Ectodermal cell (in vitro differentiated cells): ENCODE data around the gene JADE3. TPM values are rescaled to one million over a fixed set of nuclear protein-coding genes. Genes with fewer than 3 reads are reported as not detected.

Experiments
- H3K27ac ChIP-seq: 2 replicates; pipeline ENCODE4 v1.7.0; 2013; ENCODE audit warnings: mild to moderate bottlenecking, low read depth, low read length; ENCODE audit not compliant: insufficient read depth, poor library complexity, severe bottlenecking
- H3K27me3 ChIP-seq: 2 replicates; pipeline ENCODE4 v1.7.0; 2013; ENCODE audit warnings: mild to moderate bottlenecking, low read length; ENCODE audit not compliant: insufficient read depth, control insufficient read depth, poor library complexity, severe bottlenecking
- H3K36me3 ChIP-seq: one replicate; pipeline ENCODE4 v1.7.0; 2013; ENCODE audit warnings: low read length; ENCODE audit not compliant: control insufficient read depth, insufficient read depth
- H3K4me1 ChIP-seq: one replicate; pipeline ENCODE4 v1.7.0; 2013; ENCODE audit warnings: low read length; ENCODE audit not compliant: control insufficient read depth, insufficient read depth
- H3K4me3 ChIP-seq: 2 replicates; pipeline ENCODE4 v1.7.0; 2013; ENCODE audit warnings: low read depth, low read length, control low read depth; ENCODE audit not compliant: insufficient read depth
- H3K9me3 ChIP-seq: 2 replicates; pipeline ENCODE4 v1.7.0; 2013; ENCODE audit warnings: mild to moderate bottlenecking, low read length, moderate library complexity; ENCODE audit not compliant: control insufficient read depth
- WGBS, 2 experiments: methylation state at CpG; one replicate each; pipeline ENCODE4 v1.1.7; 2013; ENCODE audit warnings: missing lambda C conversion rate in 2 of 2; 5-methylcytosine and 5-hydroxymethylcytosine counted together
- polyA plus RNA-seq, 4 experiments: library from polyadenylated mRNA; stranded (reverse); fragments of 50-300 nt; gene quantifications; one replicate each; pipeline ENCODE4 v1.2.3, GENCODE V29; 2013

Gene JADE3
- polyA plus RNA-seq (2013, experiment 1 of 4): 20.0 TPM
- polyA plus RNA-seq (2013, experiment 2 of 4): 20.8 TPM
- polyA plus RNA-seq (2013, experiment 3 of 4): 13.3 TPM
- 15.6 TPM for polyA plus RNA-seq (2013, experiment 4 of 4)

GRCh38 chrX:46912098-46912602 is at the start of gene JADE3:
TSS of gene JADE3 (plus strand) at chrX:46912421. CDS start at chrX:46984895, 72,474 bp downstream.
- Histone ChIP-seq H3K4me3 (peak within 1 kb of the TSS; percentile 70), H3K27me3 (no peaks in the 10 kb centered on the region), H3K9me3 (no peaks in the 10 kb centered on the region), H3K27ac (peak within 1 kb of the TSS; percentile 67), H3K4me1 (no peaks in the 10 kb centered on the region), H3K36me3 (no peaks in the 10 kb centered on the region)
- 0% methylated on average over 56 of the region's 64 CpGs for WGBS, 2 experiments

- no peak overlapping the region for H3K4me3 ChIP-seq
- H3K27ac ChIP-seq: no peak overlapping the region
- no peaks in the 10 kb centered on the region for H3K9me3 ChIP-seq
- WGBS, 2 experiments: 100% methylated on average over 2 of the region's 2 CpGs
- H3K4me1 ChIP-seq: no peaks in the 10 kb centered on the region
- no peaks in the 10 kb centered on the region for H3K36me3 ChIP-seq
- no peaks in the 10 kb centered on the region for H3K27me3 ChIP-seq
Observed at GRCh38 chrX:46863072-46863471, 49.1 kb upstream of the JADE3 start.

GRCh38 chrX:46864606-46865005 is 47.6 kb upstream of the JADE3 start:
- no peaks in the 10 kb centered on the region for H3K36me3 ChIP-seq
- H3K9me3 ChIP-seq: no peaks in the 10 kb centered on the region
- no peaks in the 10 kb centered on the region for H3K27me3 ChIP-seq
- 86 to 100% methylated on average over 2 of the region's 2 CpGs for WGBS, 2 experiments
- no peak overlapping the region for H3K4me3 ChIP-seq
- no peak overlapping the region for H3K27ac ChIP-seq
- no peaks in the 10 kb centered on the region for H3K4me1 ChIP-seq

- no peak overlapping the region for H3K27ac ChIP-seq
- no peaks in the 10 kb centered on the region for H3K36me3 ChIP-seq
- no peak overlapping the region for H3K4me3 ChIP-seq
- H3K27me3 ChIP-seq: no peaks in the 10 kb centered on the region
- no peaks in the 10 kb centered on the region for H3K4me1 ChIP-seq
- WGBS, 2 experiments: 79 to 94% methylated on average over 2 to 4 of the region's 4 CpGs
- no peaks in the 10 kb centered on the region for H3K9me3 ChIP-seq
Observed at GRCh38 chrX:46865281-46865680, 46.9 kb upstream of the JADE3 start.

GRCh38 chrX:46866726-46867125 is 45.5 kb upstream of the JADE3 start:
- no peaks in the 10 kb centered on the region for H3K27me3 ChIP-seq
- H3K4me1 ChIP-seq: no peaks in the 10 kb centered on the region
- no peak overlapping the region for H3K27ac ChIP-seq
- no peaks in the 10 kb centered on the region for H3K36me3 ChIP-seq
- H3K4me3 ChIP-seq: no peak overlapping the region
- H3K9me3 ChIP-seq: no peaks in the 10 kb centered on the region

- no peaks in the 10 kb centered on the region for H3K27me3 ChIP-seq
- H3K27ac ChIP-seq: no peak overlapping the region
- no peaks in the 10 kb centered on the region for H3K9me3 ChIP-seq
- no peaks in the 10 kb centered on the region for H3K36me3 ChIP-seq
- 33 to 68% methylated on average over 1 to 2 of the region's 2 CpGs for WGBS, 2 experiments
- no peak overlapping the region for H3K4me3 ChIP-seq
- no peaks in the 10 kb centered on the region for H3K4me1 ChIP-seq
Observed at GRCh38 chrX:46873746-46874145, 38.5 kb upstream of the JADE3 start.

- Histone ChIP-seq H3K36me3 (no peaks in the 10 kb centered on the region), H3K9me3 (no peaks in the 10 kb centered on the region), H3K27me3 (no peaks in the 10 kb centered on the region), H3K4me3 (no peak overlapping the region), H3K27ac (no peak overlapping the region), H3K4me1 (no peaks in the 10 kb centered on the region)
Observed at GRCh38 chrX:46876901-46877300, 35.3 kb upstream of the JADE3 start.

- WGBS, 2 experiments: 0% methylated on average over 1 of the region's 1 CpG; no CpG with 5 or more reads in 1 of the 2 experiments
- no peaks in the 10 kb centered on the region for H3K27me3 ChIP-seq
- H3K4me1 ChIP-seq: no peaks in the 10 kb centered on the region
- H3K4me3 ChIP-seq: no peak overlapping the region
- no peak overlapping the region for H3K27ac ChIP-seq
- H3K9me3 ChIP-seq: no peaks in the 10 kb centered on the region
- no peaks in the 10 kb centered on the region for H3K36me3 ChIP-seq
Observed at GRCh38 chrX:46882266-46882665, 30.0 kb upstream of the JADE3 start.

- Histone ChIP-seq H3K9me3 (no peaks in the 10 kb centered on the region), H3K36me3 (no peaks in the 10 kb centered on the region), H3K27ac (no peak overlapping the region), H3K4me1 (no peaks in the 10 kb centered on the region), H3K4me3 (no peak overlapping the region), H3K27me3 (no peaks in the 10 kb centered on the region)
- no CpG with 5 or more reads among the region's 3 CpGs for WGBS, 2 experiments
Observed at GRCh38 chrX:46884799-46885198, 27.4 kb upstream of the JADE3 start.

- no peaks in the 10 kb centered on the region for H3K27me3 ChIP-seq
- H3K36me3 ChIP-seq: no peaks in the 10 kb centered on the region
- H3K4me1 ChIP-seq: no peaks in the 10 kb centered on the region
- H3K27ac ChIP-seq: no peak overlapping the region
- H3K9me3 ChIP-seq: no peaks in the 10 kb centered on the region
- no peak overlapping the region for H3K4me3 ChIP-seq
Observed at GRCh38 chrX:46898207-46898606, 14.0 kb upstream of the JADE3 start.
